SK-N-SH (cell line): ENCODE measurements around the gene CPA1.

Source experiments
- CHD2 ChIP-seq: fragments of 150-350 bp; IDR thresholded peaks from 2 replicates; pipeline ENCODE4 v1.6.1; 2018; ENCODE audit warnings: low read length; ENCODE audit not compliant: partially characterized antibody
- CTCF ChIP-seq: fragments of 200-600 bp; sonication (generic); IDR thresholded peaks from 2 replicates; pipeline ENCODE4 v1.6.1; 2017; ENCODE audit warnings: antibody characterized with exemption, mild to moderate bottlenecking, moderate library complexity
- ELF1 ChIP-seq: IDR thresholded peaks from 2 replicates; pipeline ENCODE4 v1.4.0; 2012
- EP300 ChIP-seq, 2 experiments: IDR thresholded peaks; 2 replicates each; pipeline versions ENCODE4 v1.4.0 to v1.6.1; 2012; ENCODE audit warnings: borderline replicate concordance in 1 of 2, low read depth in 1 of 2, low read length in 1 of 2
- MXI1 ChIP-seq: IDR thresholded peaks from 2 replicates; pipeline ENCODE4 v1.6.1; 2012; ENCODE audit warnings: mild to moderate bottlenecking, low read depth, low read length, improper control_type of control experiment
- PBX3 ChIP-seq: IDR thresholded peaks from 2 replicates; pipeline ENCODE4; 2012
- POLR2AphosphoS5 ChIP-seq: IDR thresholded peaks from 2 replicates; pipeline ENCODE4 v1.6.1; 2012; ENCODE audit warnings: low read depth, low read length
- RFX5 ChIP-seq: IDR thresholded peaks from 2 replicates; pipeline ENCODE4 v1.6.1; 2012; ENCODE audit warnings: mild to moderate bottlenecking, improper control_type of control experiment, low read length
- SIN3A ChIP-seq: IDR thresholded peaks from 2 replicates; pipeline ENCODE4 v1.6.1; 2012; ENCODE audit warnings: low read depth, mild to moderate bottlenecking, low read length, moderate library complexity, borderline replicate concordance
- SMC3 ChIP-seq: IDR thresholded peaks from 2 replicates; pipeline ENCODE4 v1.6.1; 2012; ENCODE audit warnings: low read depth, low read length, improper control_type of control experiment
- TAF1 ChIP-seq: IDR thresholded peaks from 2 replicates; pipeline ENCODE4 v1.6.1; 2012; ENCODE audit warnings: low read depth, mild to moderate bottlenecking, low read length, moderate library complexity, borderline replicate concordance
- USF2 ChIP-seq: fragments of 150-350 bp; IDR thresholded peaks from 2 replicates; pipeline ENCODE4 v1.6.1; 2017; ENCODE audit warnings: antibody characterized with exemption, low read length, low read depth, borderline replicate concordance
- YY1 ChIP-seq: IDR thresholded peaks from 2 replicates; pipeline ENCODE4 v1.4.0; 2012; ENCODE audit warnings: low read depth, mild to moderate bottlenecking

- TF ChIP-seq PBX3, result no peak
- TF ChIP-seq CTCF, result no peak
- TF ChIP-seq SIN3A, result no peak
- no peak for TF ChIP-seq EP300 (IDR thresholded peaks at IDR 0.05; ENCODE audit: borderline replicate concordance in 1 of 2, low read depth in 1 of 2, low read length in 1 of 2)
- no peak for TF ChIP-seq ELF1
- no peak for TF ChIP-seq TAF1
- no peak for TF ChIP-seq SMC3
- no peak for TF ChIP-seq POLR2AphosphoS5
- no peak for TF ChIP-seq CHD2
- TF ChIP-seq MXI1, result no peak
- no peak for TF ChIP-seq USF2
- TF ChIP-seq RFX5, result no peak
- no peak for TF ChIP-seq YY1
These were observed 53.0 kb downstream of the CPA1 start for GRCh38 chr7:130433301-130433700.
